Measurements from ENCODE around the gene ZC2HC1C. TPM values are rescaled to one million over a fixed set of nuclear protein-coding genes. Genes with fewer than 3 reads are reported as not detected.

The ZC2HC1C gene
- total and polyA plus RNA-seq, 2 of the 13 experiments (the other 11 are each of a cell fraction or from before 2014, with no cell fraction given) = 3.3 to 3.5 TPM

GRCh38 chr14:75069121-75069810 is at the start of gene ZC2HC1C (continued):
- peak; percentile 85 for TF ChIP-seq UBTF (CRISPR knock-in tag; IDR thresholded peaks at IDR 0.05)
- TF ChIP-seq PATZ1 (CRISPR knock-in tag; IDR thresholded peaks at IDR 0.05) = peak; percentile 69
- no peak; the same call in 1 of the 2 replicates for TF ChIP-seq BCL6 (CRISPR knock-in tag; IDR thresholded peaks at IDR 0.05)
- 0 out of 2 replicates have a peak, but pooled peaks have one; percentile 45 for TF ChIP-seq ZNF83 (CRISPR knock-in tag; IDR thresholded peaks at IDR 0.05; ENCODE audit: borderline replicate concordance)
- 0 out of 2 replicates have a peak, but pooled peaks have one; percentile 39 for TF ChIP-seq SRY (CRISPR knock-in tag; IDR thresholded peaks at IDR 0.05)
- TF ChIP-seq ZNF33A (CRISPR knock-in tag; IDR thresholded peaks at IDR 0.05; ENCODE audit: borderline replicate concordance) = no peak
- TF ChIP-seq NFE2 (CRISPR knock-in tag; IDR thresholded peaks at IDR 0.05) = no peak
- TF ChIP-seq ATRX (CRISPR knock-in tag; IDR thresholded peaks at IDR 0.05; ENCODE audit: borderline replicate concordance) = no peak
- TF ChIP-seq SMARCC2 (IDR thresholded peaks at IDR 0.05) = no peak
- no peak for TF ChIP-seq PRPF4 (IDR thresholded peaks at IDR 0.05; ENCODE audit: low read depth, low read length, poor library complexity, severe bottlenecking)
- TF ChIP-seq ZMYM2 (CRISPR knock-in tag; IDR thresholded peaks at IDR 0.05) = no peak
- TF ChIP-seq RORA (CRISPR knock-in tag; IDR thresholded peaks at IDR 0.05) = no peak
- TF ChIP-seq ZBTB4 (CRISPR knock-in tag; IDR thresholded peaks at IDR 0.05; ENCODE audit: borderline replicate concordance) = 0 out of 2 replicates have a peak, but pooled peaks have one; percentile 33
- 0 out of 2 replicates have a peak, but pooled peaks have one; percentile 63 for TF ChIP-seq ZNF468 (CRISPR knock-in tag; IDR thresholded peaks at IDR 0.05)
- no peak for TF ChIP-seq DZIP1 (CRISPR knock-in tag; IDR thresholded peaks at IDR 0.05)
- peak; percentile 86 for TF ChIP-seq YEATS4 (CRISPR knock-in tag; IDR thresholded peaks at IDR 0.05; ENCODE audit: borderline replicate concordance)
- peak; percentile 93 for TF ChIP-seq MED13 (CRISPR knock-in tag; IDR thresholded peaks at IDR 0.05)
- TF ChIP-seq REXO4 (CRISPR knock-in tag; IDR thresholded peaks at IDR 0.05; ENCODE audit: borderline replicate concordance) = peak; percentile 51; the same call in 1 of the 2 replicates
